HepG2 (cell line): ENCODE results near the gene MIDN. TPM values are rescaled to one million over a fixed set of nuclear protein-coding genes. Genes with fewer than 3 reads are reported as not detected.

Experiments
- ATF2 ChIP-seq: sonication (generic); formaldehyde crosslinking; IDR thresholded peaks from 2 replicates; pipeline ENCODE4 v1.4.0; 2020; ENCODE audit warnings: missing genetic modification reagents
- ATF7 ChIP-seq, 2 experiments: fragments of 450-650 bp in 1 of 2; sonication (generic) in 1 of 2; formaldehyde crosslinking in 1 of 2; IDR thresholded peaks; 2 replicates each; pipeline versions ENCODE4 v1.4.0 to v1.6.1; 2016 to 2020; ENCODE audit warnings: antibody characterized with exemption in 1 of 2, mild to moderate bottlenecking in 1 of 2, missing genetic modification reagents in 1 of 2
- E2F1 ChIP-seq: sonication (generic); formaldehyde crosslinking; IDR thresholded peaks from 2 replicates; pipeline ENCODE4 v1.5.0; 2020; ENCODE audit warnings: missing genetic modification reagents
- GLMP ChIP-seq: sonication (generic); formaldehyde crosslinking; IDR thresholded peaks from 2 replicates; pipeline ENCODE4 v1.9.0; 2021; ENCODE audit warnings: missing genetic modification reagents, mild to moderate bottlenecking, borderline replicate concordance
- HNRNPLL ChIP-seq: fragments of 200-400 bp; formaldehyde crosslinking; IDR thresholded peaks from 2 replicates; pipeline ENCODE4 v1.6.1; 2017; ENCODE audit warnings: mild to moderate bottlenecking, low read depth, low read length; ENCODE audit not compliant: poor library complexity, severe bottlenecking
- KDM3A ChIP-seq: IDR thresholded peaks from 2 replicates; pipeline ENCODE4 v1.6.1; 2018; ENCODE audit warnings: low read depth, missing compliant biosample characterization
- KLF11 ChIP-seq: IDR thresholded peaks from 2 replicates; pipeline ENCODE4 v1.6.1; 2016; ENCODE audit warnings: missing compliant biosample characterization
- MAFK ChIP-seq, 2 experiments: IDR thresholded peaks in 1 of 2; conservative IDR thresholded peaks in 1 of 2; 2 replicates each; pipeline ENCODE4 v1.6.1; 2011; ENCODE audit warnings: improper control_type of control experiment in 2 of 2, low read length in 2 of 2
- NCOR1 ChIP-seq: fragments of 200-600 bp; sonication (generic); IDR thresholded peaks from 2 replicates; pipeline ENCODE4 v1.7.0; 2017; ENCODE audit warnings: antibody characterized with exemption, low read length, borderline replicate concordance
- ZBTB10 ChIP-seq: sonication (generic); formaldehyde crosslinking; IDR thresholded peaks from 2 replicates; pipeline ENCODE4 v1.4.0; 2020; ENCODE audit warnings: missing genetic modification reagents, borderline replicate concordance
- ZBTB38 ChIP-seq: sonication (generic); formaldehyde crosslinking; IDR thresholded peaks from 2 replicates; pipeline ENCODE4 v1.5.1; 2020; ENCODE audit warnings: mild to moderate bottlenecking, missing genetic modification reagents
- ZIK1 ChIP-seq: sonication (generic); formaldehyde crosslinking; IDR thresholded peaks from 2 replicates; pipeline ENCODE4 v1.5.0; 2020; ENCODE audit warnings: mild to moderate bottlenecking, low read depth, missing genetic modification reagents, borderline replicate concordance
- ZNF121 ChIP-seq: sonication (generic); formaldehyde crosslinking; IDR thresholded peaks from 2 replicates; pipeline ENCODE4 v1.5.0; 2020; ENCODE audit warnings: mild to moderate bottlenecking, missing genetic modification reagents
- ZNF18 ChIP-seq: sonication (generic); formaldehyde crosslinking; IDR thresholded peaks from 2 replicates; pipeline ENCODE4 v1.8.0; 2022; ENCODE audit warnings: mild to moderate bottlenecking, missing genetic modification reagents; ENCODE audit not compliant: insufficient replicate concordance
- ZNF260 ChIP-seq: sonication (generic); formaldehyde crosslinking; IDR thresholded peaks from 2 replicates; pipeline ENCODE4 v1.4.0; 2020; ENCODE audit warnings: missing genetic modification reagents, low read depth, mild to moderate bottlenecking, borderline replicate concordance
- ZNF329 ChIP-seq: sonication (generic); formaldehyde crosslinking; IDR thresholded peaks from 2 replicates; pipeline ENCODE4 v1.9.0; 2021; ENCODE audit warnings: low read depth, mild to moderate bottlenecking, missing genetic modification reagents
- ZNF432 ChIP-seq: sonication (generic); formaldehyde crosslinking; IDR thresholded peaks from 2 replicates; pipeline ENCODE4 v1.5.0; 2020; ENCODE audit warnings: missing genetic modification reagents, mild to moderate bottlenecking, borderline replicate concordance
- ZNF510 ChIP-seq: sonication (generic); formaldehyde crosslinking; IDR thresholded peaks from 2 replicates; pipeline ENCODE4 v1.4.0; 2020; ENCODE audit warnings: low read depth, mild to moderate bottlenecking, missing genetic modification reagents
- ZNF619 ChIP-seq: sonication (generic); formaldehyde crosslinking; IDR thresholded peaks from 2 replicates; pipeline ENCODE4 v1.4.0; 2020; ENCODE audit warnings: mild to moderate bottlenecking, missing genetic modification reagents
- ZNF737 ChIP-seq: sonication (generic); formaldehyde crosslinking; IDR thresholded peaks from 2 replicates; pipeline ENCODE4 v1.5.0; 2020; ENCODE audit warnings: missing genetic modification reagents, mild to moderate bottlenecking, borderline replicate concordance
- polyA plus RNA-seq, 8 experiments: library from polyadenylated mRNA; depleted of rRNA in 3 of 8; stranded (reverse) in 7 of 8; unstranded in 1 of 8; fragments of >200 nt; fragmentation: Illumina TruSeq in 4 of 8; extraction: Trizol in 4 of 8; gene quantifications; 2 replicates each; pipeline versions ENCODE4 v1.2.1 to v1.2.3, GENCODE V29; 2011 to 2016; ENCODE audit warnings: low read depth in 4 of 8, missing spikeins in 1 of 8, mixed read lengths in 1 of 8; ENCODE audit not compliant: insufficient read depth in 1 of 8
- total RNA-seq, 5 experiments: library from RNA; depleted of rRNA; stranded (reverse); fragments of >200 nt; fragmentation: Illumina TruSeq; extraction: Trizol; gene quantifications; 2 replicates each; pipeline ENCODE4 v1.2.3, GENCODE V29; 2016; ENCODE audit warnings: low read depth in 1 of 5

MIDN gene
- total and polyA plus RNA-seq, 2 of the 13 experiments (the other 11 are each of a cell fraction or from before 2014, with no cell fraction given): 8.4 to 18.0 TPM

GRCh38 chr19:1243768-1244692, 4.4 kb upstream of the MIDN start (continued):
- TF ChIP-seq ZNF260 (no peak), ZNF432 (CRISPR knock-in tag) (no peak), ZIK1 (CRISPR knock-in tag) (no peak), HNRNPLL (peak; percentile 30), KDM3A (peak; percentile 64; the same call in 1 of the 2 replicates), ZNF510 (CRISPR knock-in tag) (no peak), ZNF619 (no peak), ZNF329 (CRISPR knock-in tag) (no peak), ATF2 (CRISPR knock-in tag) (no peak), ZNF737 (CRISPR knock-in tag) (no peak), ZBTB10 (CRISPR knock-in tag) (no peak), KLF11 (CRISPR knock-in tag) (no peak), NCOR1 (no peak), ATF7 (IDR thresholded peaks at IDR 0.05) (no peak), ATF7 (CRISPR knock-in tag; IDR thresholded peaks at IDR 0.05) (no peak), ZNF18 (CRISPR knock-in tag) (no peak), ZBTB38 (peak; percentile 98), E2F1 (CRISPR knock-in tag) (no peak), GLMP (CRISPR knock-in tag) (no peak), MAFK (conservative IDR thresholded peaks at IDR 0.05 in 1 of 2, IDR thresholded peaks at IDR 0.05 in 1 of 2; ENCODE audit: low read length in 2 of 2) (no peak), ZNF121 (CRISPR knock-in tag) (no peak)
